Epithelial cell of proximal tubule (primary cell): ENCODE results near the gene ZBTB18. TPM values are rescaled to one million over a fixed set of nuclear protein-coding genes. Genes with fewer than 3 reads are reported as not detected.

Source experiments
- DNase-seq: peaks from one replicate; pipeline ENCODE4 v3.0.0-alpha.2; 2011; ENCODE audit warnings: low read depth
- H3K4me3 ChIP-seq: 2 replicates; pipeline ENCODE4 v1.5.1; 2011; ENCODE audit warnings: low read depth, mild to moderate bottlenecking, low read length
- total RNA-seq: library from RNA; depleted of rRNA; stranded (reverse); fragments of >200 nt; gene quantifications from 2 replicates; pipeline ENCODE4 v1.2.3, GENCODE V29; 2015
- TF ChIP-seq, protein P1 (sequence below): conservative IDR thresholded peaks from 2 replicates; pipeline ENCODE4 v1.5.1; 2012; ENCODE audit warnings: low read depth, mild to moderate bottlenecking, low read length

Gene ZBTB18
- total RNA-seq, 1 donor from 2014 or later = 7.9 TPM

DNA sequence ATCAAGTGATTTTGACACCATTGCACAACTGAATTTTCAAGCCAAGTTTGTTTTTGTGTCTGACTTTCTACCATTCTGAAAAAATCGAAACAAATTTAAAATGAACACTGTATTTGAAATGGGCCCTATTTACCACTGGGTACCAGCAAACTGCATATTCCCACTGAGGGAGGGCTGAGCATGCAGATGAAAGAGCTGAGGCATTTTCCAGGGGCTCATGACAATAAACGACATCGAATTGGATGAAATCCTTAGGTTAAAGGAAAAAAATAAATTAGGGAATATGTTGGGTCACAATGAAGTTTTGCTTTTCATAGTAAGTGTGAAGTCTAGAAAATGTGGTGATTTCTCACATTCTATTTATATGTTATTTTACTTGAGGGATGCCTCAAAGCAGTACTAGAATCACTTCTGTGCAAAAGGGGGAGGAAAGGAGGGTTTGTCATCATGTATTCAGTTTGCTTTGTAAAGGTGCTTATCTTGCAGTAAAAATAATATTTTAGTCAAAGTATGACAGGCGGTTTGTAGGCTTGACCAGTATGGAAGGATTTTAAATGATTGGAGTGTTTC is 11.2 kb downstream of the ZBTB18 start:
- TF ChIP-seq, protein P1, sequence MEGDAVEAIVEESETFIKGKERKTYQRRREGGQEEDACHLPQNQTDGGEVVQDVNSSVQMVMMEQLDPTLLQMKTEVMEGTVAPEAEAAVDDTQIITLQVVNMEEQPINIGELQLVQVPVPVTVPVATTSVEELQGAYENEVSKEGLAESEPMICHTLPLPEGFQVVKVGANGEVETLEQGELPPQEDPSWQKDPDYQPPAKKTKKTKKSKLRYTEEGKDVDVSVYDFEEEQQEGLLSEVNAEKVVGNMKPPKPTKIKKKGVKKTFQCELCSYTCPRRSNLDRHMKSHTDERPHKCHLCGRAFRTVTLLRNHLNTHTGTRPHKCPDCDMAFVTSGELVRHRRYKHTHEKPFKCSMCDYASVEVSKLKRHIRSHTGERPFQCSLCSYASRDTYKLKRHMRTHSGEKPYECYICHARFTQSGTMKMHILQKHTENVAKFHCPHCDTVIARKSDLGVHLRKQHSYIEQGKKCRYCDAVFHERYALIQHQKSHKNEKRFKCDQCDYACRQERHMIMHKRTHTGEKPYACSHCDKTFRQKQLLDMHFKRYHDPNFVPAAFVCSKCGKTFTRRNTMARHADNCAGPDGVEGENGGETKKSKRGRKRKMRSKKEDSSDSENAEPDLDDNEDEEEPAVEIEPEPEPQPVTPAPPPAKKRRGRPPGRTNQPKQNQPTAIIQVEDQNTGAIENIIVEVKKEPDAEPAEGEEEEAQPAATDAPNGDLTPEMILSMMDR = no peak
- no peak for DNase-seq
- H3K4me3 ChIP-seq = no peak overlapping the region

DNA sequence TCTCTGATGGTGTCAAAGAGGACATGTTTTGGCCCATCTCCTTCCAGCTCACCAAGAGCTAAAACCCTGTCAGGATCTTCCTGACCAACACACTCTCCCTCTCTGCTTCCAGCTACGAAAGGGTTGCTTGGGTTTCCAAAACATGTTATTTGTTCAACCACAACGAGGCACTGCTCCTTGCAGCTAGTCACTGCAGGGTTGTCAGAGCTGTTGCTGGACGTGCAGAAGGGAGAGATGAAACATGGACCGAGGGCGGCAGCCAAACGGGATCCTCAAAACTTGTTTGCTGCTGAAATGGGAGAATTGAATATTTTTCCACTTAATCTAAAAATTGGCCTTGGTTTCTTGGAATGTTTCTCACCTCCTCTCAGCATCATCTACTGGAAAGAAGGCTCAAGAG is 12.4 kb downstream of the ZBTB18 start:
- no peak overlapping the region for H3K4me3 ChIP-seq
- no peak for DNase-seq
- TF ChIP-seq, protein P1 = no peak

DNA sequence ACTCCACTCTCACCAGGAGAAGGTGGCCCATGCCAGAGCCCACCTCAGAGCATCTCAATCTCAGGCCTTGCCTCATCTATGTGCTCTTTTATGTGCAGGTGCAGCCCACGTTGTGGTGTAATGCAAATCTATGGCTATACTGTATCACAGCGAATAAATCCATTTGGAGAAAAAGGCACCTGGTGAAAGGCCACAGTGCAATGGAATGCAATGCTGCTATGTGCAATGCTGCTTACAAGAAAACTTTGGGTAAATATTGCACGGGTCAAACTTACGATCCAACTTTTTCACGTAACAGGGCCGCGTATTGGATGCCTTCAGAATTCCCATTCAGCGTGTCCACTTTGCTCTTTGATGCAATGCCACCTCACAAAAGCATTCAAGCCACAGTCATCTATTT is 13.5 kb downstream of the ZBTB18 start:
- H3K4me3 ChIP-seq = no peak overlapping the region
- TF ChIP-seq, protein P1 = no peak
- no peak for DNase-seq

DNA sequence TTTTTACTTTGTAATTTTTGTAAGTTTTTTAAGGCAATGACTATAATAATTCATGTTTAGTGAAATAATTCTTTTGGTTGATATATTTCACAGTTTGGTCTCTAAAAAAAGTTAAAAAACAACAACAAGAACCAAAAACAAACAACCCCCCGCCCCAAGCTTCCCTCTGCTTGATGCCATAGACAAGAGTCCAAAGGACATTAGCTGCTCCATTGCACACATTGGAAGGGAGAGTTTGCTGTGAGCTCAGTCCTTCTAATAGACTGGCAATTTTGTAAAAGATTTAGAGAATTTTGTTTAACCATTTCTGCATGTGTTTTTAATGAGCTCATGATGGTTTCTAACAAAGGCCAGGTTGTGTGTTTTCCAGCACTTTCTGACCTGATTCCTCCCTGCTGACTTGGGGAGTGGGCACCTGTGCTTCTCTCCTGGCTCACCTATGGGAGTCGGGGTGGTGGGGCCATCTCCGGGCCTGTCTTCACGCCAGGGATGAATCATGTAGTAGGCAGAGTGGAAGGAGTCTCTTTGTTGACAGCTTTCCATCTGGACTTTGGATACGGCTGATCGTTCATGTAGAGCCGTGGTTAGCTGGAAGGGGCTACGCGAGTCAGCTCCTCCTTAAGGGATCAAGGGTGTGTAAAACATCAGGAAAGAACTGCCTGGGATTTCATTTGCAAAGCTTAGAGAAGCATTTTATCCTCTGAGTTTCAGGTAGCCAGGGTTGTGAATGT is 14.1 kb downstream of the ZBTB18 start:
- no peak overlapping the region for H3K4me3 ChIP-seq
- TF ChIP-seq, protein P1 = no peak
- DNase-seq = peak; percentile 84

DNA sequence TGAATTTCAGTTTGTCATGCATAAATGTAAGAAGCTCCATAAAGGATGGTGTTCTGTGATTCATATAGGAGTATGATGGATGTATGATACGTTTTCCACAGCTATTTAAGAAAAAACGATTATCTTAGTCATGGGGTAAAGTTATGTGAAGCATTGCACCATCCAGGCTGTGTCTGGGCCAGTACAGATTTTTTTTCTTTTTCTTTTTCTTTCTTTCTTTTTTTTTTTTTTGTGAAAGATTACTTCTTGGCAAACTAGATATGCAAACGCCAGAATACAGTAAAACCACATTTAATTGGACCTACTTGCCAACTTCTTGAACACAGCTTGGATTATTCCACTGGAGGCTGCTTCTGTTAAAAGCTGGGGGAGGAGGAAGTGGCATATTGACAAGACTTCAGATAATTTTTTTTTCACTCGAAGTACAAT is 14.9 kb downstream of the ZBTB18 start:
- TF ChIP-seq, protein P1 = no peak
- H3K4me3 ChIP-seq = no peak overlapping the region
- DNase-seq = no peak

DNA sequence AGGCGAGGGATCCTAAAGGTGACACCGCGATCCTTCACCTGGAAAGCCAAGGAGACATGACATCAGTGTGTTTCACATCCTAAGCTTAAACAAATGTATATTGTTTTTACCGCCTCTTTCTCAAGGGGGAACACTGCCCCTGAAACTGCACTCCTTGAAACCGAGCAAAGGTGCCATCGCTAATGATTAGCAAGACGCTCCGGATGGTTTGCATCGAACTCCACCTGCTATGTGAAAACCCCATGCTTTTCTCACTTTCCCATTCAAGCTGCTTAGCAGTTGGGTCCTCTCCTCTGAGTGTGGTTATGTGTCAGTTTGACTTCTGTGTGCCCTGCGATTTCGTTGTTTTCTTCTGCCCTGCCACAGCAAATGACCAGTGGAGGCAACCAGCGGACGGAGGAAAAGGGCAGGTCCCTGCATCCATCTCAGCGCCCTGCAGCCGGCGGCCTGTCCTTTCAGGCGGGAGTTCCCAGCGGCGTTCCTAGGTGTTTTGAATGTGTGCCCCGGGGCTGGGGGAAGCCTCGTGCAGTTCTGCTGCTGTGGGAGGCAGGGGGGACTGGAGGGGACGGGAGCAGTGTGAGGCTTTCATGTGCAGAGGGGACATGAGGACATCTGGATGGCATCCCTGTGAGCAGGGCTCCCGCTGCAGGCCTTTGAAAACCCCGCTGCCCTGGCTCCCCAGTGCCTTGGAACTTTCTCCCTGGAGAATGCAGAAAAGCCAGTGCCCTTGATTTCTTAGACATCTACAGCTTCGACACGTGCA is 16.1 kb downstream of the ZBTB18 start:
- DNase-seq = no peak
- TF ChIP-seq, protein P1 = no peak

More for the DNA sequence above, 16.1 kb downstream of the ZBTB18 start:
- no peak overlapping the region for H3K4me3 ChIP-seq
